ENCODE results near the gene ABITRAM. TPM values are rescaled to one million over a fixed set of nuclear protein-coding genes. Genes with fewer than 3 reads are reported as not detected.
A peak's percentile ranks its signal among the peaks of the same experiment; 100 is the strongest.

Gene ABITRAM
- total and polyA plus RNA-seq, 2 of the 13 experiments (the other 11 are each of a cell fraction or from before 2014, with no cell fraction given): 10.2 to 21.6 TPM

- TF ChIP-seq ZHX2 (IDR thresholded peaks at IDR 0.05; ENCODE audit: low read depth) (no peak), ZHX2 (CRISPR knock-in tag; IDR thresholded peaks at IDR 0.05; ENCODE audit: borderline replicate concordance) (no peak), UBTF (CRISPR knock-in tag; IDR thresholded peaks at IDR 0.05) (no peak), MAX (IDR thresholded peaks at IDR 0.05) (peak; percentile 58), IRF2 (CRISPR knock-in tag; IDR thresholded peaks at IDR 0.05) (peak; percentile 87), ZNF451 (CRISPR knock-in tag; IDR thresholded peaks at IDR 0.05) (no peak), ZBTB44 (CRISPR knock-in tag; IDR thresholded peaks at IDR 0.05) (no peak), RNF2 (conservative IDR thresholded peaks at IDR 0.05; ENCODE audit: low read depth) (no peak), SAFB2 (CRISPR knock-in tag; IDR thresholded peaks at IDR 0.05; ENCODE audit: borderline replicate concordance, low read depth) (no peak), RARG (CRISPR knock-in tag; IDR thresholded peaks at IDR 0.05; ENCODE audit: low read depth) (no peak), CENPT (CRISPR knock-in tag; IDR thresholded peaks at IDR 0.05; ENCODE audit: low read depth) (no peak), SKI (IDR thresholded peaks at IDR 0.05; ENCODE audit: partially characterized antibody) (peak; percentile 26), ZNF468 (CRISPR knock-in tag; IDR thresholded peaks at IDR 0.05) (no peak), ZNF781 (CRISPR knock-in tag; IDR thresholded peaks at IDR 0.05; ENCODE audit: borderline replicate concordance, not compliant biosample characterization) (no peak), CBX1 (IDR thresholded peaks at IDR 0.05; ENCODE audit: low read depth) (no peak), MBD4 (IDR thresholded peaks at IDR 0.05; ENCODE audit: borderline replicate concordance, low read length) (peak; percentile 89; the same call in 1 of the 2 replicates), ZNF768 (CRISPR knock-in tag; IDR thresholded peaks at IDR 0.05) (no peak), GPN1 (CRISPR knock-in tag; IDR thresholded peaks at IDR 0.05; ENCODE audit: borderline replicate concordance) (no peak), MTF1 (CRISPR knock-in tag; IDR thresholded peaks at IDR 0.05) (no peak), ZNF510 (CRISPR knock-in tag; IDR thresholded peaks at IDR 0.05; ENCODE audit: low read depth) (no peak), NFE2 (CRISPR knock-in tag; IDR thresholded peaks at IDR 0.05) (no peak)
Measured at GRCh38 chr9:108894225-108894997, 39.8 kb upstream of the ABITRAM start (continued).
